Activated CD8-positive, alpha-beta memory T cell treated with anti-CD3 and anti-CD28 coated beads for 24 hours (primary cell): ENCODE results near the gene PYY.
"Not testable (repeated sequence)": the region's sequence is repeated elsewhere in the genome, so short reads cannot be mapped to it uniquely, and the experiment has no call there.

Experiments used
- DNase-seq: peaks from one replicate; pipeline ENCODE4 v3.0.0-alpha.2; 2020

PYY gene

GRCh38 chr17:43945074-43945829, 8.5 kb downstream of the PYY start:
- DNase-seq = no peak

GRCh38 chr17:43942051-43942685, 11.6 kb downstream of the PYY start, which contains the start of gene PPY:
PPY (minus strand) TSS chr17:43942476; CDS start chr17:43941654, 822 bp downstream.
- no peak for DNase-seq

GRCh38 chr17:43940630-43941029, 13.1 kb downstream of the PYY start:
- DNase-seq = no peak

GRCh38 chr17:43939886-43940285, 13.9 kb downstream of the PYY start:
- no peak for DNase-seq

- not testable (repeated sequence) for DNase-seq
Measured at GRCh38 chr17:43939452-43939851, 14.3 kb downstream of the PYY start.

GRCh38 chr17:43938838-43939182, 14.9 kb downstream of the PYY start:
- no peak for DNase-seq

GRCh38 chr17:43936434-43936833, 17.3 kb downstream of the PYY start:
- no peak for DNase-seq

GRCh38 chr17:43935926-43936261, 17.8 kb downstream of the PYY start:
- no peak for DNase-seq

- no peak for DNase-seq
Measured at GRCh38 chr17:43935204-43935925, 18.4 kb downstream of the PYY start.

GRCh38 chr17:43932923-43933322, 20.8 kb downstream of the PYY start:
- no peak for DNase-seq

GRCh38 chr17:43932357-43932756, 21.4 kb downstream of the PYY start:
- DNase-seq = no peak

- DNase-seq = no peak
Measured at GRCh38 chr17:43931062-43931571, 22.6 kb downstream of the PYY start.

- DNase-seq = no peak
Measured at GRCh38 chr17:43928609-43929008, 25.1 kb downstream of the PYY start.

- DNase-seq = not testable (repeated sequence)
Measured at GRCh38 chr17:43927929-43928328, 25.8 kb downstream of the PYY start.

- DNase-seq = no peak
Measured at GRCh38 chr17:43927060-43927864, 26.5 kb downstream of the PYY start.

GRCh38 chr17:43924558-43924957, 29.2 kb downstream of the PYY start:
- DNase-seq = no peak

GRCh38 chr17:43920500-43921095, 33.1 kb downstream of the PYY start:
- no peak for DNase-seq

GRCh38 chr17:43918026-43918389, 35.7 kb downstream of the PYY start:
- no peak for DNase-seq

- DNase-seq = peak; percentile 82
Measured at GRCh38 chr17:43917348-43918025, 36.3 kb downstream of the PYY start.

- no peak for DNase-seq
Measured at GRCh38 chr17:43917016-43917347, 36.8 kb downstream of the PYY start.

GRCh38 chr17:43916385-43916784, 37.4 kb downstream of the PYY start:
- DNase-seq = no peak

GRCh38 chr17:43915559-43915958, 38.2 kb downstream of the PYY start:
- DNase-seq = no peak
